ENCODE results near the gene LSM2. TPM values are rescaled to one million over a fixed set of nuclear protein-coding genes. Genes with fewer than 3 reads are reported as not detected.
A peak's percentile ranks its signal among the peaks of the same experiment; 100 is the strongest.

The LSM2 gene
- polyA plus RNA-seq, 1 donor (not counting 4 experiments of a cell fraction or from before 2014, with no cell fraction given), result 46.5 TPM

GRCh38 chr6:31796993-31797385, 9.8 kb downstream of the LSM2 start:
- H3K4me3 ChIP-seq (ENCODE audit: control insufficient read depth in 2 of 3, extremely low read depth in 1 of 3, insufficient read depth in 2 of 3, low read depth in 1 of 3, low read length in 3 of 3), result no peak overlapping the region
- peak overlapping the region; percentile 39 for H3K4me2 ChIP-seq (ENCODE audit: control insufficient read depth, extremely low read depth, insufficient read depth, low read depth, low read length)
- no peak overlapping the region for H3K9ac ChIP-seq (ENCODE audit: control insufficient read depth, extremely low read depth, insufficient read depth, low read length)
- H4K20me1 ChIP-seq (ENCODE audit: control insufficient read depth, extremely low read depth, insufficient read depth, low read length), result no peaks in the 10 kb centered on the region
- FAIRE-seq (peak; percentile 46), DNase-seq (ENCODE audit: low read depth, low spot score) (no peak)
- H2AFZ ChIP-seq (ENCODE audit: control insufficient read depth, low read length), result no peak overlapping the region
- H3K9me3 ChIP-seq (ENCODE audit: control insufficient read depth, low read depth, low read length), result no peaks in the 10 kb centered on the region
- H3K27ac ChIP-seq (ENCODE audit: control insufficient read depth, insufficient read depth, low read length), result no peak overlapping the region
- H3K27me3 ChIP-seq (ENCODE audit: control insufficient read depth, extremely low read depth, insufficient read depth, low read length), result no peaks in the 10 kb centered on the region
- peaks cover 2 to 15% of the 10 kb centered on the region in 2 experiments for H3K36me3 ChIP-seq (ENCODE audit: control insufficient read depth in 2 of 2, extremely low read depth in 1 of 2, insufficient read depth in 2 of 2, low read length in 2 of 2)
- TF ChIP-seq CTCF (optimal IDR thresholded peaks at IDR 0.05 in 1 of 3, IDR thresholded peaks at IDR 0.05 in 1 of 3, conservative IDR thresholded peaks at IDR 0.05 in 1 of 3; ENCODE audit: extremely low read depth in 1 of 3, insufficient read depth in 2 of 3, low read length in 3 of 3) (no peak), EZH2 (IDR thresholded peaks at IDR 0.05; ENCODE audit: low read length) (no peak)
- dilution Hi-C loops (cut with MboI; ENCODE audit: extremely low pct_ligation_motif_present, low sequenced_read_pairs), result no loop called here
- peaks cover 28% of the 10 kb centered on the region for H3K79me2 ChIP-seq (ENCODE audit: control insufficient read depth, insufficient read depth, low read length)
- peaks cover 32% of the 10 kb centered on the region for H3K4me1 ChIP-seq (ENCODE audit: control insufficient read depth, extremely low read depth, insufficient read depth, low read length)
- H3K9me1 ChIP-seq (ENCODE audit: control insufficient read depth, extremely low read depth, insufficient read depth, low read length), result no peaks in the 10 kb centered on the region

GRCh38 chr6:31795616-31796298, 11.0 kb downstream of the LSM2 start, which contains the start of gene VARS1:
TSS of gene VARS1 (minus strand) at chr6:31795752. CDS start at chr6:31795217, 535 bp downstream.
- no peaks in the 10 kb centered on the region for H3K27me3 ChIP-seq (ENCODE audit: control insufficient read depth, extremely low read depth, insufficient read depth, low read length)
- H2AFZ ChIP-seq (ENCODE audit: control insufficient read depth, low read length), result peak within 1 kb of the TSS; percentile 58
- H3K9me3 ChIP-seq (ENCODE audit: control insufficient read depth, low read depth, low read length), result no peaks in the 10 kb centered on the region
- H4K20me1 ChIP-seq (ENCODE audit: control insufficient read depth, extremely low read depth, insufficient read depth, low read length), result no peaks in the 10 kb centered on the region
- no peaks in the 10 kb centered on the region for H3K9me1 ChIP-seq (ENCODE audit: control insufficient read depth, extremely low read depth, insufficient read depth, low read length)
- TF ChIP-seq CTCF (optimal IDR thresholded peaks at IDR 0.05 in 1 of 3, IDR thresholded peaks at IDR 0.05 in 1 of 3, conservative IDR thresholded peaks at IDR 0.05 in 1 of 3; ENCODE audit: extremely low read depth in 1 of 3, insufficient read depth in 2 of 3, low read length in 3 of 3), result peak; percentile 60 to 85 (median 85)
- no peak for TF ChIP-seq EZH2 (IDR thresholded peaks at IDR 0.05; ENCODE audit: low read length)
- dilution Hi-C loops (cut with MboI; ENCODE audit: extremely low pct_ligation_motif_present, low sequenced_read_pairs), result no loop called here
- H3K4me2 ChIP-seq (ENCODE audit: control insufficient read depth, extremely low read depth, insufficient read depth, low read depth, low read length), result peak within 1 kb of the TSS; percentile 72
- H3K4me3 ChIP-seq (ENCODE audit: control insufficient read depth in 2 of 3, extremely low read depth in 1 of 3, insufficient read depth in 2 of 3, low read depth in 1 of 3, low read length in 3 of 3), result peak within 1 kb of the TSS; percentile 78 to 90 (median 80)
- peaks cover 33% of the 10 kb centered on the region for H3K79me2 ChIP-seq (ENCODE audit: control insufficient read depth, insufficient read depth, low read length)
- DNase-seq (ENCODE audit: low read depth, low spot score), result no peak
- FAIRE-seq, result no peak
- H3K9ac ChIP-seq (ENCODE audit: control insufficient read depth, extremely low read depth, insufficient read depth, low read length), result peak within 1 kb of the TSS; percentile 98
- peaks cover 32% of the 10 kb centered on the region for H3K4me1 ChIP-seq (ENCODE audit: control insufficient read depth, extremely low read depth, insufficient read depth, low read length)
- H3K27ac ChIP-seq (ENCODE audit: control insufficient read depth, insufficient read depth, low read length), result peak within 1 kb of the TSS; percentile 91
- peaks cover 8 to 23% of the 10 kb centered on the region in 2 experiments for H3K36me3 ChIP-seq (ENCODE audit: control insufficient read depth in 2 of 2, extremely low read depth in 1 of 2, insufficient read depth in 2 of 2, low read length in 2 of 2)
